WTC11 (cell line): ENCODE results near the gene MCUR1. TPM values are rescaled to one million over a fixed set of nuclear protein-coding genes. Genes with fewer than 3 reads are reported as not detected.

ENCODE experiments used
- ATAC-seq: fragments of 200-7000 bp; cut with Tn5 transposase; 2 replicates; pipeline ENCODE4 v1.10.0; 2021; ENCODE audit warnings: mild to moderate bottlenecking, moderate library complexity
- CTCF ChIA-PET: fragments of 300-600 bp; sonication (Branson Sonifier 250); formaldehyde crosslinking; loops from one replicate; lab custom pipeline; 2021; ENCODE audit warnings: antibody characterized with exemption; lab: Charles Lee
- POLR2A ChIA-PET: fragments of 350-600 bp; sonication (Branson Sonifier 250); formaldehyde crosslinking; loops from one replicate; lab custom pipeline; 2021; ENCODE audit warnings: antibody characterized with exemption; lab: Charles Lee
- DNase-seq: peaks from one replicate; pipeline ENCODE4 v3.0.0; 2021; ENCODE audit warnings: low spot score
- H3K27ac Mint-ChIP-seq: 2 replicates; pipeline ENCODE4 v1.8.0; 2021; ENCODE audit warnings: mixed read lengths
- H3K27me3 Mint-ChIP-seq: 2 replicates; pipeline ENCODE4 v1.8.0; 2021; ENCODE audit warnings: low read depth, mild to moderate bottlenecking, moderate library complexity, mixed read lengths
- H3K36me3 Mint-ChIP-seq: 2 replicates; pipeline ENCODE4 v1.8.0; 2021; ENCODE audit warnings: mixed read lengths
- H3K4me1 Mint-ChIP-seq: 2 replicates; pipeline ENCODE4 v1.8.0; 2022; ENCODE audit warnings: mixed read lengths
- H3K4me3 Mint-ChIP-seq: 2 replicates; pipeline ENCODE4 v1.8.0; 2021; ENCODE audit warnings: mild to moderate bottlenecking, moderate library complexity, mixed read lengths
- H3K9me3 Mint-ChIP-seq: 2 replicates; pipeline ENCODE4 v1.8.0; 2021; ENCODE audit warnings: mixed read lengths
- CTCF ChIP-seq: fragments of 200-600 bp; IDR thresholded peaks from 2 replicates; pipeline ENCODE4 v1.8.0; 2022; ENCODE audit warnings: antibody characterized with exemption
- ESRRA ChIP-seq: sonication (generic); formaldehyde crosslinking; IDR thresholded peaks from 2 replicates; pipeline ENCODE4 v1.8.1; 2022; ENCODE audit warnings: mild to moderate bottlenecking, missing genetic modification reagents, borderline replicate concordance
- ETV6 ChIP-seq: sonication (generic); formaldehyde crosslinking; IDR thresholded peaks from 2 replicates; pipeline ENCODE4 v1.8.1; 2022; ENCODE audit warnings: mild to moderate bottlenecking, missing genetic modification reagents
- FOXK1 ChIP-seq: sonication (generic); formaldehyde crosslinking; IDR thresholded peaks from 2 replicates; pipeline ENCODE4 v1.8.0; 2022; ENCODE audit warnings: mild to moderate bottlenecking, moderate library complexity, missing genetic modification reagents
- NFYB ChIP-seq: sonication (generic); formaldehyde crosslinking; conservative IDR thresholded peaks from 2 replicates; pipeline ENCODE4 v1.8.0; 2022; ENCODE audit warnings: low read depth, missing genetic modification reagents
- PRDM15 ChIP-seq: sonication (generic); formaldehyde crosslinking; IDR thresholded peaks from 2 replicates; pipeline ENCODE4 v1.8.0; 2022; ENCODE audit warnings: missing genetic modification reagents
- RELA ChIP-seq: sonication (generic); formaldehyde crosslinking; IDR thresholded peaks from 2 replicates; pipeline ENCODE4 v1.8.1; 2022; ENCODE audit warnings: missing genetic modification reagents, mild to moderate bottlenecking, borderline replicate concordance
- SP1 ChIP-seq: sonication (generic); formaldehyde crosslinking; conservative IDR thresholded peaks from 2 replicates; pipeline ENCODE4 v1.8.1; 2022; ENCODE audit warnings: missing genetic modification reagents
- ZNF121 ChIP-seq: sonication (generic); formaldehyde crosslinking; IDR thresholded peaks from 2 replicates; pipeline ENCODE4 v1.8.0; 2023; ENCODE audit warnings: missing genetic modification reagents
- ZNF263 ChIP-seq: sonication (generic); formaldehyde crosslinking; IDR thresholded peaks from 2 replicates; pipeline ENCODE4 v1.8.1; 2022; ENCODE audit warnings: low read depth, mild to moderate bottlenecking, moderate library complexity, missing genetic modification reagents
- ZNF512 ChIP-seq: sonication (generic); formaldehyde crosslinking; IDR thresholded peaks from 2 replicates; pipeline ENCODE4 v1.8.1; 2022; ENCODE audit warnings: missing genetic modification reagents, borderline replicate concordance
- total RNA-seq: library from RNA; stranded (reverse); gene quantifications from 3 replicates; pipeline ENCODE4 v1.2.3, GENCODE V29; 2021
- TF ChIP-seq, protein P1 (sequence below): sonication (generic); formaldehyde crosslinking; IDR thresholded peaks from 2 replicates; pipeline ENCODE4 v1.8.1; 2023; ENCODE audit warnings: mild to moderate bottlenecking, missing genetic modification reagents
- TF ChIP-seq, protein P2 (sequence below): sonication (generic); formaldehyde crosslinking; IDR thresholded peaks from 2 replicates; pipeline ENCODE4 v1.8.1; 2022; ENCODE audit warnings: mild to moderate bottlenecking, missing genetic modification reagents, moderate library complexity, borderline replicate concordance
- TF ChIP-seq, protein P3 (sequence below): sonication (generic); formaldehyde crosslinking; IDR thresholded peaks from 2 replicates; pipeline ENCODE4 v1.8.0; 2023; ENCODE audit warnings: missing genetic modification reagents, mild to moderate bottlenecking, borderline replicate concordance
- TF ChIP-seq, protein P4 (sequence below): sonication (generic); formaldehyde crosslinking; conservative IDR thresholded peaks from 2 replicates; pipeline ENCODE4 v1.8.1; 2022; ENCODE audit warnings: mild to moderate bottlenecking, missing genetic modification reagents
- TF ChIP-seq, protein P5 (sequence below): sonication (generic); formaldehyde crosslinking; IDR thresholded peaks from 2 replicates; pipeline ENCODE4 v1.8.1; 2023; ENCODE audit warnings: mild to moderate bottlenecking, missing genetic modification reagents, moderate library complexity

The MCUR1 gene
- total RNA-seq, 1 experiment from 2014 or later: 28.1 TPM

DNA sequence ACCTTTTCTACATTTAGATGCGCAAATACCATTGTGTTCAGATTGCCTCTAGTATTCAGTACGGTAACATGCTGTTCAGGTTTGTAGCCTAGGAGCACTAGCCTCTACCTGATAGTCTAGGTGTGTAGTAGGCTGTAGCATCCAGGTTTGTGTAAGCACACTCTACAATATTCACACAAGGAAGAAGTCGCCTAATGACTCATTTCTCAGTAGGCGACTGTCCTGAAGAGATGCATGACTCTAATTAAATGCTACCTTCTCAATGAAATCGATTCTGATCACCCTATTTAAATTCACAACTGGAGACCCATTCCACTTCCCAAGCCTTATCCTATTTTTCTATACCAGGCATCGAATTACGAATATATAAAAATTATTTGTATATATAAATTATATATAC, 1.3 kb downstream of the MCUR1 start:
- TF ChIP-seq SP1 (CRISPR knock-in tag) (no peak), PRDM15 (CRISPR knock-in tag) (no peak), ZNF512 (no peak), NFYB (CRISPR knock-in tag) (no peak), ESRRA (no peak), ETV6 (CRISPR knock-in tag) (no peak), ZNF121 (no peak)
- TF ChIP-seq, protein P1, sequence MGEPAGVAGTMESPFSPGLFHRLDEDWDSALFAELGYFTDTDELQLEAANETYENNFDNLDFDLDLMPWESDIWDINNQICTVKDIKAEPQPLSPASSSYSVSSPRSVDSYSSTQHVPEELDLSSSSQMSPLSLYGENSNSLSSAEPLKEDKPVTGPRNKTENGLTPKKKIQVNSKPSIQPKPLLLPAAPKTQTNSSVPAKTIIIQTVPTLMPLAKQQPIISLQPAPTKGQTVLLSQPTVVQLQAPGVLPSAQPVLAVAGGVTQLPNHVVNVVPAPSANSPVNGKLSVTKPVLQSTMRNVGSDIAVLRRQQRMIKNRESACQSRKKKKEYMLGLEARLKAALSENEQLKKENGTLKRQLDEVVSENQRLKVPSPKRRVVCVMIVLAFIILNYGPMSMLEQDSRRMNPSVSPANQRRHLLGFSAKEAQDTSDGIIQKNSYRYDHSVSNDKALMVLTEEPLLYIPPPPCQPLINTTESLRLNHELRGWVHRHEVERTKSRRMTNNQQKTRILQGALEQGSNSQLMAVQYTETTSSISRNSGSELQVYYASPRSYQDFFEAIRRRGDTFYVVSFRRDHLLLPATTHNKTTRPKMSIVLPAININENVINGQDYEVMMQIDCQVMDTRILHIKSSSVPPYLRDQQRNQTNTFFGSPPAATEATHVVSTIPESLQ (CRISPR knock-in tag): no peak
- TF ChIP-seq, protein P2, sequence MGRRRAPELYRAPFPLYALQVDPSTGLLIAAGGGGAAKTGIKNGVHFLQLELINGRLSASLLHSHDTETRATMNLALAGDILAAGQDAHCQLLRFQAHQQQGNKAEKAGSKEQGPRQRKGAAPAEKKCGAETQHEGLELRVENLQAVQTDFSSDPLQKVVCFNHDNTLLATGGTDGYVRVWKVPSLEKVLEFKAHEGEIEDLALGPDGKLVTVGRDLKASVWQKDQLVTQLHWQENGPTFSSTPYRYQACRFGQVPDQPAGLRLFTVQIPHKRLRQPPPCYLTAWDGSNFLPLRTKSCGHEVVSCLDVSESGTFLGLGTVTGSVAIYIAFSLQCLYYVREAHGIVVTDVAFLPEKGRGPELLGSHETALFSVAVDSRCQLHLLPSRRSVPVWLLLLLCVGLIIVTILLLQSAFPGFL (CRISPR knock-in tag): no peak
- no peaks in the 10 kb centered on the region for H3K27me3 Mint-ChIP-seq
- DNase-seq (no peak), ATAC-seq (no peak)
- POLR2A ChIA-PET: interaction anchor here (1.2 to 2.1 kb wide), 2 partner anchors 26 to 47 kb away, joined by 3 to 15 read pairs; no protein-coding TSS in a partner anchor
- peak overlapping the region; percentile 80 for H3K27ac Mint-ChIP-seq
- H3K4me1 Mint-ChIP-seq: peaks cover 25% of the 10 kb centered on the region
- CTCF ChIA-PET: no interaction called here
- H3K9me3 Mint-ChIP-seq: no peaks in the 10 kb centered on the region
- H3K4me3 Mint-ChIP-seq: peak overlapping the region; percentile 85
- H3K36me3 Mint-ChIP-seq: 0 out of 2 replicates have a peak, but pooled peaks cover 3% of the 10 kb centered on the region

DNA sequence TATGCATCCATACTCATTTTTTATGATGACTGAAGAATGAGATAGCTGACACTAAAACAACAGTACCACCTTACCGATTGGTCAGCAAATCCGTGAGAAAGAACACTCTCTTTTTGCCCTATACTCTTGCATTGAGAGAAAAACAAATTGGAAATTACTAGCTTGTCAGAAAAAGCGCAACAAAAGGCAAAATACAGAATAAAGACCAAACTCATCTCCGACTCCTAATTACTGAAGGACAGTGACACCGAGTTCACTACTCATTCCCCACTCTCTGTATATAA, 2.1 kb downstream of the MCUR1 start:
- ChIA-PET POLR2A (interaction anchor here (0.7 kb wide), 1 partner anchor 439 kb away, joined by 3 read pairs; no protein-coding TSS in a partner anchor), CTCF (interaction anchor here (0.8 to 1.0 kb wide), 2 partner anchors 57 to 255 kb away, joined by 3 to 4 read pairs; no protein-coding TSS in a partner anchor)
- 0 out of 2 replicates have a peak overlapping the region, but pooled peaks have one; percentile 1 for H3K27ac Mint-ChIP-seq
- H3K36me3 Mint-ChIP-seq: 0 out of 2 replicates have a peak, but pooled peaks cover 3% of the 10 kb centered on the region
- no peaks in the 10 kb centered on the region for H3K9me3 Mint-ChIP-seq
- ATAC-seq: no peak
- no peaks in the 10 kb centered on the region for H3K27me3 Mint-ChIP-seq
- H3K4me1 Mint-ChIP-seq: peaks cover 25% of the 10 kb centered on the region
- H3K4me3 Mint-ChIP-seq: peak overlapping the region; percentile 11; the same call in 1 of the 2 replicates
- no peak for DNase-seq
- TF ChIP-seq ZNF121: no peak
- TF ChIP-seq CTCF: no peak
- no peak for TF ChIP-seq ZNF263 (CRISPR knock-in tag)
- TF ChIP-seq, protein P3, sequence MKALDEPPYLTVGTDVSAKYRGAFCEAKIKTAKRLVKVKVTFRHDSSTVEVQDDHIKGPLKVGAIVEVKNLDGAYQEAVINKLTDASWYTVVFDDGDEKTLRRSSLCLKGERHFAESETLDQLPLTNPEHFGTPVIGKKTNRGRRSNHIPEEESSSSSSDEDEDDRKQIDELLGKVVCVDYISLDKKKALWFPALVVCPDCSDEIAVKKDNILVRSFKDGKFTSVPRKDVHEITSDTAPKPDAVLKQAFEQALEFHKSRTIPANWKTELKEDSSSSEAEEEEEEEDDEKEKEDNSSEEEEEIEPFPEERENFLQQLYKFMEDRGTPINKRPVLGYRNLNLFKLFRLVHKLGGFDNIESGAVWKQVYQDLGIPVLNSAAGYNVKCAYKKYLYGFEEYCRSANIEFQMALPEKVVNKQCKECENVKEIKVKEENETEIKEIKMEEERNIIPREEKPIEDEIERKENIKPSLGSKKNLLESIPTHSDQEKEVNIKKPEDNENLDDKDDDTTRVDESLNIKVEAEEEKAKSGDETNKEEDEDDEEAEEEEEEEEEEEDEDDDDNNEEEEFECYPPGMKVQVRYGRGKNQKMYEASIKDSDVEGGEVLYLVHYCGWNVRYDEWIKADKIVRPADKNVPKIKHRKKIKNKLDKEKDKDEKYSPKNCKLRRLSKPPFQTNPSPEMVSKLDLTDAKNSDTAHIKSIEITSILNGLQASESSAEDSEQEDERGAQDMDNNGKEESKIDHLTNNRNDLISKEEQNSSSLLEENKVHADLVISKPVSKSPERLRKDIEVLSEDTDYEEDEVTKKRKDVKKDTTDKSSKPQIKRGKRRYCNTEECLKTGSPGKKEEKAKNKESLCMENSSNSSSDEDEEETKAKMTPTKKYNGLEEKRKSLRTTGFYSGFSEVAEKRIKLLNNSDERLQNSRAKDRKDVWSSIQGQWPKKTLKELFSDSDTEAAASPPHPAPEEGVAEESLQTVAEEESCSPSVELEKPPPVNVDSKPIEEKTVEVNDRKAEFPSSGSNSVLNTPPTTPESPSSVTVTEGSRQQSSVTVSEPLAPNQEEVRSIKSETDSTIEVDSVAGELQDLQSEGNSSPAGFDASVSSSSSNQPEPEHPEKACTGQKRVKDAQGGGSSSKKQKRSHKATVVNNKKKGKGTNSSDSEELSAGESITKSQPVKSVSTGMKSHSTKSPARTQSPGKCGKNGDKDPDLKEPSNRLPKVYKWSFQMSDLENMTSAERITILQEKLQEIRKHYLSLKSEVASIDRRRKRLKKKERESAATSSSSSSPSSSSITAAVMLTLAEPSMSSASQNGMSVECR (CRISPR knock-in tag): no peak
- no peak for TF ChIP-seq RELA (CRISPR knock-in tag)
- TF ChIP-seq ZNF512: no peak
- TF ChIP-seq, protein P4, sequence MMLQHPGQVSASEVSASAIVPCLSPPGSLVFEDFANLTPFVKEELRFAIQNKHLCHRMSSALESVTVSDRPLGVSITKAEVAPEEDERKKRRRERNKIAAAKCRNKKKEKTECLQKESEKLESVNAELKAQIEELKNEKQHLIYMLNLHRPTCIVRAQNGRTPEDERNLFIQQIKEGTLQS (CRISPR knock-in tag): no peak
- no peak for TF ChIP-seq FOXK1
- TF ChIP-seq, protein P5, sequence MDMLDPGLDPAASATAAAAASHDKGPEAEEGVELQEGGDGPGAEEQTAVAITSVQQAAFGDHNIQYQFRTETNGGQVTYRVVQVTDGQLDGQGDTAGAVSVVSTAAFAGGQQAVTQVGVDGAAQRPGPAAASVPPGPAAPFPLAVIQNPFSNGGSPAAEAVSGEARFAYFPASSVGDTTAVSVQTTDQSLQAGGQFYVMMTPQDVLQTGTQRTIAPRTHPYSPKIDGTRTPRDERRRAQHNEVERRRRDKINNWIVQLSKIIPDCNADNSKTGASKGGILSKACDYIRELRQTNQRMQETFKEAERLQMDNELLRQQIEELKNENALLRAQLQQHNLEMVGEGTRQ (CRISPR knock-in tag): no peak
